ENCODE measurements around the gene INTS4.

- TF ChIP-seq, protein P1, sequence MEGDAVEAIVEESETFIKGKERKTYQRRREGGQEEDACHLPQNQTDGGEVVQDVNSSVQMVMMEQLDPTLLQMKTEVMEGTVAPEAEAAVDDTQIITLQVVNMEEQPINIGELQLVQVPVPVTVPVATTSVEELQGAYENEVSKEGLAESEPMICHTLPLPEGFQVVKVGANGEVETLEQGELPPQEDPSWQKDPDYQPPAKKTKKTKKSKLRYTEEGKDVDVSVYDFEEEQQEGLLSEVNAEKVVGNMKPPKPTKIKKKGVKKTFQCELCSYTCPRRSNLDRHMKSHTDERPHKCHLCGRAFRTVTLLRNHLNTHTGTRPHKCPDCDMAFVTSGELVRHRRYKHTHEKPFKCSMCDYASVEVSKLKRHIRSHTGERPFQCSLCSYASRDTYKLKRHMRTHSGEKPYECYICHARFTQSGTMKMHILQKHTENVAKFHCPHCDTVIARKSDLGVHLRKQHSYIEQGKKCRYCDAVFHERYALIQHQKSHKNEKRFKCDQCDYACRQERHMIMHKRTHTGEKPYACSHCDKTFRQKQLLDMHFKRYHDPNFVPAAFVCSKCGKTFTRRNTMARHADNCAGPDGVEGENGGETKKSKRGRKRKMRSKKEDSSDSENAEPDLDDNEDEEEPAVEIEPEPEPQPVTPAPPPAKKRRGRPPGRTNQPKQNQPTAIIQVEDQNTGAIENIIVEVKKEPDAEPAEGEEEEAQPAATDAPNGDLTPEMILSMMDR (conservative IDR thresholded peaks at IDR 0.05): no peak
- TF ChIP-seq ZFX (IDR thresholded peaks at IDR 0.05): no peak
These were observed 109.7 kb downstream of the INTS4 start for GRCh38 chr11:77884829-77885190.

Measured in C4-2B (cell line).